HuH-7.5 (cell line): ENCODE results near the gene GDPD4.

Experiments
- DNase-seq: peaks from one replicate; pipeline ENCODE4 v3.0.0; 2011; ENCODE audit warnings: low spot score

The GDPD4 gene

DNA sequence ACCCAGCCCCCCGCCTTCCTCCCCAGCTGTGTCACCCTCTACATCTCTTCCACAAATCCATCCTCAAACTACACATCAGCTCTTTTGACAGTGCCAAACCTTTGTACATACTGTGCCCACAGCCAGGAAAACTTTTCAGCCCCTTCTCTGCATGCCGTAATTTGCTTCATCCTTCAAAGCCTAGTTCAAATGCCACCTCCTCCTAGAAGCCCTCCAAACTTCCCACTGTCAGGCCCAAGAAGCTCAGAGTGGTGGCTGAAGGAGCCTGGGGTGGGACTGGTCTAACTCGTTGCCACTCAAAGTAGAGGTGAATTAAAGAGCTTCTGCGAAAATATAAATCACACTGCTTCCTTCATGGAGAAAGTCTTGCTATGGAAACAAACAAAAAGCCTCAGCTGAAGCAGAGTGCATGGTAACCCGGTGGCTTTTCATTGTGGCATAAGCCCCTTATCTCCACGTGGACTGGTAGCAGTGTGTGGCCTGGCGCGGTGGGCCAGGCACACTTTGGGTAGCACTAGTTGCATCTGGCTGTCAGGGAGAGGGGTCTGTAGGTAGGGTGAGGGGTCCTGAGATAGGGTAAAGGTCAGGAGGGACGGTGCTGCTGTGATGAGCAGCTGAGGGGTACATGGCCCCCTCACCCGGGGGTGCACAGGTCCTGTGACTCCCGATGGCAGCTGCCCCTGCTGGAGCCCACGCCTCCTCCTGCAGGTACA lies 96.6 kb downstream of the GDPD4 start:
- DNase-seq = no peak

- no peak for DNase-seq
Measured at GRCh38 chr11:77203901-77204753, 97.4 kb downstream of the GDPD4 start.

- DNase-seq = no peak
Measured at GRCh38 chr11:77202941-77203900, 98.3 kb downstream of the GDPD4 start.

DNA sequence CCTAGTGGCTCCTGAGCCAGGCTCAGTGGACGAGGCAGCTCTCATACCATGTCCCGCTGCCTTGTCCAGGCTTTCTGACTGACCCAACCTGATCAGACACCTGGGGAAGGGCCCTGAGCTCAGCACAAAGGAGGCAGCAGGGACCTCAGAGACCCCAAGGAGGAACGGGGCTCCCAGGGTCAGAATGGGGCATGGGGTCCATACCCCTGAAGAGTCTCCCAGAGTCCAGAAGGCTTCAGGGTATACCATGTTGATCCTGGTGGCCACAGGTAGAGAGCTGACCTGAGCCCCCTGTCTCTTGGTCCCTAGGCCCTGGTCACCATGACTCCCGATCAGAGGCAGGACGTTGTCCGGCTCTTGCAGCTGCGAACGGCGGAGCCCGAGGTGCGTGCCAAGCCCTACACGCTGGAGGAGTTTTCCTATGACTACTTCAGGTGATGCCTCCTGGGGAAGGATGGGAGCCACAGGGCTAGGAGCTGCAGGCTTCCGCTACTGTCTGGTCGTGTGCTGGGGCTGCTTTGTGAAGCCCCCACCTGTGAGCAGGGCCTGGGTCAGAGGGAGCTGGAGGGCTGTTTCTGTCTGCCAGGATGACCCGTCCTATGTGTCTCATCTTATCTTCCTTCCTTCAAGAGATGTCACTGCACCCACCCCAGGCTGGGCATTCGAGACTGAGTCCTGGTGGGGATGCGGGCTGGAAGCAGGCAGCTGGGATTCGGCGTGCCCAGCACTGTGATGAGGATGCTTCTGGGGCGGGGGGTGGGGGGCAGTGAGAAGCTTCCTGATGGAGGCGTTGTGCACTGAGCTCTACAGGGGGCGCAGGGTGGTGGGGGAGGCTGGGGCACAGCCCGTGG lies 99.3 kb downstream of the GDPD4 start:
- DNase-seq = no peak

- no peak for DNase-seq
Measured at GRCh38 chr11:77201370-77201769, 100.1 kb downstream of the GDPD4 start.

DNA sequence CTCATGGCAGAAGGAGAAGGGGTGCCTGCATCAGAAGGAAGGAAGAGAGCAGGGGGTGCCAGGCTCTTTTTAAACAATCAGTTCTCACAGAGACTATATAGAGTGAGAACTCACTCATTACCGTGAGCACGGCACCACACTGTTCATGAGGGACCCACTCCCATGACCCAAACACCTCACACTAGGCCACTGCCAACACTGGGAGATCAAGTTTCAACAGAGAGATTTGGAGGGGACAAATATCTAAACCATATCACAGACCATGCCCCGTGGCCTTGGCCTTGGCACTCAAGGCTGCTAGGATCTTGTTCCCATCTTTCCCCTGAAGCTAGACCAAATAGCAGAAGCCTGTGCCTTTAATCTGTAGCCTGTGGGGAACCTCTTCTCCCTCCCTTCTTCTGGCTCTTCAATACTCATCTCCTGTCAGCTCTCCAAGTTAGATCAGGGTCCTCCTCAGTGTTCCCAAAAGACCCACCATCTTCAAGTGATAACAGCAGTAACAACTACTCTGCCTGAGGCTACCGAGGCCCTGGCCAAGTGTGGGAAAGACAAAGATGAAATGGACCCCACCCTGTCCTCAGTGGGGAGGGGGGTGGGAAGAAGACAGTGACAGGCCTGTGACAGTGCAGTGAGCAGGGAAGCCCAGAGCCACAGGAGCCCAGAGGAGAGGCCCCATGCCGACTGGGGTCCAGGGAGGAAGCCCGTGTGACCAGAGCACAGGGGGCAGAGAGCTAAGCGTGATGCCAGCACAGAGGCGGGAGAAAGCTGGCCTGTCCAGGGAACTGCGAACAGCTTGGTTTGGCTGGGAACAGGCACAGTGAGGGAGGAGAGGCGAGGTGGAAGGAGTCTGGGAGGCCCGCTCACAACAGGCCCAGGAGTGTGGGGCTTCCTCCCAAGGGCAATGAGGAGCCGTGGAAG lies 100.9 kb downstream of the GDPD4 start:
- no peak for DNase-seq

DNA sequence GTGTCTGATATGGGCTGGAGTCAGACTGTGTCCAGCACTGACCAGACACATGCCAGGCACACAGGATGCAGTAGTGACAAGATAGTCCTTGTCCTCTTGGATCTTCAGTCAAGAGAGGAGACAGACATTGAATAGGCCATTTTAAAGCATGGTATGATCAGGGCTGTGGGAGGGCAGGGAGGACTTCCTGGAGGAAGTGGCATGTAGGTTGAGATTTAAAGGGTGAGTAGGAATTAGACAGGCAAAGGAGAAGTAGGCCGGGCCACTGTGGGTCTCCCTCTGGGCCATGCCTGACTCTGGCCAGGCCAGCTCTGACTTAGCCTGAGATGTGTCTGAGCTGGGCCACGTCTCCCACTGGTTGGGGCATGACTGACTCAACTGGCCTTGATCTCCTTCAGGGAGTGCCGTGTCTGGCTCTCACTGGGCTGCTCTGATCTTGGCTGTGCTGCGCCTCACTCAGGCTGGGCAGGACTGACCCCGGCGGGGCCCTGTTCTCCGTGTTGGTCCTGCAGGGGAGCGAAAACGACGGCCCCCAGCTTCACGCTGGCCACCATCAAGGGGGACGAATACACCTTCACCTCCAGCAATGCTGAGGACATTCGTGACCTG lies 102.2 kb downstream of the GDPD4 start:
- no peak for DNase-seq

GRCh38 chr11:77198440-77198849 lies 103.0 kb downstream of the GDPD4 start:
- peak; percentile 50 for DNase-seq

GRCh38 chr11:77197626-77198320 lies 103.7 kb downstream of the GDPD4 start:
- DNase-seq = no peak

- no peak for DNase-seq
Measured at GRCh38 chr11:77196961-77197360, 104.5 kb downstream of the GDPD4 start.

- DNase-seq = no peak
Measured at GRCh38 chr11:77195071-77195755, 106.3 kb downstream of the GDPD4 start.

GRCh38 chr11:77193911-77194830 lies 107.3 kb downstream of the GDPD4 start:
- no peak for DNase-seq

- DNase-seq = no peak
Measured at GRCh38 chr11:77193167-77193566, 108.3 kb downstream of the GDPD4 start.

DNA sequence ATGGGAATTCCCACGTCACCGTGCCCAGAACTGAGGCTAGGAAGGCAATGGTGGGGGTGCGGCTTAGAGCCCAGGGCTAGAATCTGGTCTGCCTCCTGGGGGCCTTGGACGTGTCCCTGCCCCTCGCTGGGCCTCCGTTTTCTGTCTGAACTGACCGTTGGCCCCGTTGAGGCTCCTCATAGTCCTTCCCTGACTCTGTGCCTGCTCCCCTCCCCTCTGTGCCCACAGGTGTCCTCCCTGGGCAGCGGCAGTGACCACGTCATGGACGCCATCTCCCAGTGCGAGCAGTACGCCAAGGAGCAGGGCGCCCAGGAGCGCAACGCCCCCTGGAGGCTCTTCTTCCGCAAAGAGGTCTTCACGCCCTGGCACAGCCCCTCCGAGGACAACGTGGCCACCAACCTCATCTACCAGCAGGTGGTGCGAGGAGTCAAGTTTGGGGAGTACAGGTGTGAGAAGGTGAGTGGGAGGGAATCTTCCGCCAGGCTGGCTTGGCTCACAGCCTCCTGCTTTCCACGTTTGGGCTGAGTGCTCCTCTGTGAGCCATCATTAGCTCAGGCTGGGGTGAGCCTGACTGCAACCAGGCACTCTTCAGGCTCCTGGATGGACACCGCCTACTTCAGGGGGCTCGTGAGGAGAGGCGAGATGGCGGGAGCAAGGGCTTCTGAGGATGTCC lies 109.5 kb downstream of the GDPD4 start:
- DNase-seq = peak; percentile 79

GRCh38 chr11:77191429-77191822 lies 110.1 kb downstream of the GDPD4 start:
- DNase-seq = no peak

GRCh38 chr11:77190331-77191075 lies 111.0 kb downstream of the GDPD4 start:
- no peak for DNase-seq
